WTC11 (cell line): ENCODE results near the gene ANO7. TPM values are rescaled to one million over a fixed set of nuclear protein-coding genes. Genes with fewer than 3 reads are reported as not detected.

Experiments
- ATAC-seq: fragments of 200-7000 bp; cut with Tn5 transposase; 2 replicates; pipeline ENCODE4 v1.10.0; 2021; ENCODE audit warnings: mild to moderate bottlenecking, moderate library complexity
- CTCF ChIA-PET: fragments of 300-600 bp; sonication (Branson Sonifier 250); formaldehyde crosslinking; loops from one replicate; lab custom pipeline; 2021; ENCODE audit warnings: antibody characterized with exemption; lab: Charles Lee
- POLR2A ChIA-PET: fragments of 350-600 bp; sonication (Branson Sonifier 250); formaldehyde crosslinking; loops from one replicate; lab custom pipeline; 2021; ENCODE audit warnings: antibody characterized with exemption; lab: Charles Lee
- DNase-seq: peaks from one replicate; pipeline ENCODE4 v3.0.0; 2021; ENCODE audit warnings: low spot score
- H3K27ac Mint-ChIP-seq: 2 replicates; pipeline ENCODE4 v1.8.0; 2021; ENCODE audit warnings: mixed read lengths
- H3K27me3 Mint-ChIP-seq: 2 replicates; pipeline ENCODE4 v1.8.0; 2021; ENCODE audit warnings: low read depth, mild to moderate bottlenecking, moderate library complexity, mixed read lengths
- H3K36me3 Mint-ChIP-seq: 2 replicates; pipeline ENCODE4 v1.8.0; 2021; ENCODE audit warnings: mixed read lengths
- H3K4me1 Mint-ChIP-seq: 2 replicates; pipeline ENCODE4 v1.8.0; 2022; ENCODE audit warnings: mixed read lengths
- H3K4me3 Mint-ChIP-seq: 2 replicates; pipeline ENCODE4 v1.8.0; 2021; ENCODE audit warnings: mild to moderate bottlenecking, moderate library complexity, mixed read lengths
- H3K9me3 Mint-ChIP-seq: 2 replicates; pipeline ENCODE4 v1.8.0; 2021; ENCODE audit warnings: mixed read lengths
- FOXJ3 ChIP-seq: sonication (generic); formaldehyde crosslinking; IDR thresholded peaks from 2 replicates; pipeline ENCODE4 v1.9.0; 2021; ENCODE audit warnings: missing genetic modification reagents, mild to moderate bottlenecking, borderline replicate concordance
- HMGA2 ChIP-seq: fragments of 250-450 bp; sonication (Bioruptor Pico); IDR thresholded peaks from 2 replicates; pipeline ENCODE4 v1.4.0; 2021; ENCODE audit warnings: mild to moderate bottlenecking, moderate library complexity
- JAZF1 ChIP-seq: fragments of 250-450 bp; sonication (Bioruptor Pico); IDR thresholded peaks from 2 replicates; pipeline ENCODE4 v1.9.0; 2021; ENCODE audit warnings: moderate library complexity, mild to moderate bottlenecking, inconsistent platforms
- MXD4 ChIP-seq: fragments of 250-450 bp; sonication (Bioruptor Pico); IDR thresholded peaks from 2 replicates; pipeline ENCODE4 v1.8.0; 2021; ENCODE audit warnings: mild to moderate bottlenecking, moderate library complexity, borderline replicate concordance
- RORB ChIP-seq: fragments of 250-450 bp; sonication (Bioruptor Pico); IDR thresholded peaks from 2 replicates; pipeline ENCODE4 v1.9.0; 2021; ENCODE audit warnings: mild to moderate bottlenecking
- TEAD1 ChIP-seq: sonication (generic); formaldehyde crosslinking; IDR thresholded peaks from 2 replicates; pipeline ENCODE4 v1.8.0; 2022; ENCODE audit warnings: mild to moderate bottlenecking, missing genetic modification reagents
- TP53 ChIP-seq: sonication (generic); formaldehyde crosslinking; IDR thresholded peaks from 2 replicates; pipeline ENCODE4 v1.8.1; 2023; ENCODE audit warnings: mild to moderate bottlenecking, missing genetic modification reagents
- ZNF138 ChIP-seq: sonication (generic); formaldehyde crosslinking; conservative IDR thresholded peaks from 2 replicates; pipeline ENCODE4 v1.8.1; 2022; ENCODE audit warnings: mild to moderate bottlenecking, moderate library complexity, missing genetic modification reagents
- ZNF219 ChIP-seq: sonication (generic); formaldehyde crosslinking; IDR thresholded peaks from 2 replicates; pipeline ENCODE4 v1.8.0; 2023; ENCODE audit warnings: missing genetic modification reagents, mild to moderate bottlenecking, borderline replicate concordance
- ZNF232 ChIP-seq: sonication (generic); formaldehyde crosslinking; IDR thresholded peaks from 2 replicates; pipeline ENCODE4 v1.8.0; 2022; ENCODE audit warnings: mild to moderate bottlenecking, missing genetic modification reagents
- ZNF423 ChIP-seq: fragments of 250-450 bp; sonication (Bioruptor Pico); IDR thresholded peaks from 2 replicates; pipeline ENCODE4 v2.1.2; 2022; ENCODE audit warnings: mild to moderate bottlenecking, moderate library complexity
- total RNA-seq: library from RNA; stranded (reverse); gene quantifications from 3 replicates; pipeline ENCODE4 v1.2.3, GENCODE V29; 2021
- TF ChIP-seq, protein P1 (sequence below): fragments of 250-450 bp; sonication (Bioruptor Pico); IDR thresholded peaks from 2 replicates; pipeline ENCODE4 v1.9.0; 2021; ENCODE audit warnings: mild to moderate bottlenecking
- TF ChIP-seq, protein P2 (sequence below): sonication (generic); formaldehyde crosslinking; IDR thresholded peaks from 2 replicates; pipeline ENCODE4 v1.8.0; 2022; ENCODE audit warnings: mild to moderate bottlenecking, missing genetic modification reagents
- TF ChIP-seq, protein P3 (sequence below): fragments of 250-450 bp; sonication (Bioruptor Pico); IDR thresholded peaks from 2 replicates; pipeline ENCODE4 v1.9.0; 2021; ENCODE audit warnings: moderate library complexity, mild to moderate bottlenecking, inconsistent platforms, borderline replicate concordance
- TF ChIP-seq, protein P4 (sequence below): fragments of 250-450 bp; sonication (Bioruptor Pico); IDR thresholded peaks from 2 replicates; pipeline ENCODE4 v2.1.2; 2022; ENCODE audit warnings: mild to moderate bottlenecking, moderate library complexity
- TF ChIP-seq, protein P5 (sequence below): sonication (generic); formaldehyde crosslinking; IDR thresholded peaks from 2 replicates; pipeline ENCODE4 v1.8.1; 2022; ENCODE audit warnings: low read depth, mild to moderate bottlenecking, moderate library complexity, missing genetic modification reagents, borderline replicate concordance
- TF ChIP-seq, protein P6 (sequence below): fragments of 200-600 bp; IDR thresholded peaks from 2 replicates; pipeline ENCODE4 v1.8.0; 2022; ENCODE audit warnings: antibody characterized with exemption
- TF ChIP-seq, protein P7 (sequence below): sonication (generic); formaldehyde crosslinking; IDR thresholded peaks from 2 replicates; pipeline ENCODE4 v1.8.1; 2023; ENCODE audit warnings: mild to moderate bottlenecking, missing genetic modification reagents, moderate library complexity
- TF ChIP-seq, protein P8 (sequence below): sonication (generic); formaldehyde crosslinking; IDR thresholded peaks from 2 replicates; pipeline ENCODE4 v1.8.0; 2022; ENCODE audit warnings: mild to moderate bottlenecking, missing genetic modification reagents

Gene ANO7
- total RNA-seq, 1 experiment from 2014 or later, result 8.0 TPM

DNA sequence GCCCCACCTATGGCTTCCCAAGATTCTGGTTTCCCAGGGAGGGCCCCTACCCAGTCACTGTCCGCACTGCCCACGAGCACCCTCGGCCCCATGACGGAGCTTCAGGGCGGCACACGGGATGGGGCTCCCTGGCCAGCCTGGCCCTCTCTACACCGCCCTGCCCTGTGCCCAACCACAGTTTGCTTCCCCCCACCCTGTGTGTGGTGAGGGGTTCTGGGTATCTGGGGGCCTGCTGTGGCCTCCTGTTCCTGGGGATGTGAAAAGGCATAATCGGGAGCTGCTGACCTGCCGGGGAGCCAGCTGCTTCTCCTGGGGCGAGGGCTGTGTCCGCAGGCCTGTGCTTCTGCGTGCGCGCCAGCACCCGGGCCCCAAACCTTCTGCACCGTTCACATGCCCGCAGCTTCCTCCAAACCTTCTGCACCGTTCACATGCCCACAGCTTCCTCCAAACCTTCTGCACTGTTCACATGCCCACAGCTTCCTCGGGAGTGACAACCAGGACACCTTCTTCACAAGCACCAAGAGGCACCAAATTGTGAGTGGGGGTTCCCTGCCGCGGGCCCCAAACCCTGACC, 12.4 kb downstream of the ANO7 start (continued):
- TF ChIP-seq, protein P1, sequence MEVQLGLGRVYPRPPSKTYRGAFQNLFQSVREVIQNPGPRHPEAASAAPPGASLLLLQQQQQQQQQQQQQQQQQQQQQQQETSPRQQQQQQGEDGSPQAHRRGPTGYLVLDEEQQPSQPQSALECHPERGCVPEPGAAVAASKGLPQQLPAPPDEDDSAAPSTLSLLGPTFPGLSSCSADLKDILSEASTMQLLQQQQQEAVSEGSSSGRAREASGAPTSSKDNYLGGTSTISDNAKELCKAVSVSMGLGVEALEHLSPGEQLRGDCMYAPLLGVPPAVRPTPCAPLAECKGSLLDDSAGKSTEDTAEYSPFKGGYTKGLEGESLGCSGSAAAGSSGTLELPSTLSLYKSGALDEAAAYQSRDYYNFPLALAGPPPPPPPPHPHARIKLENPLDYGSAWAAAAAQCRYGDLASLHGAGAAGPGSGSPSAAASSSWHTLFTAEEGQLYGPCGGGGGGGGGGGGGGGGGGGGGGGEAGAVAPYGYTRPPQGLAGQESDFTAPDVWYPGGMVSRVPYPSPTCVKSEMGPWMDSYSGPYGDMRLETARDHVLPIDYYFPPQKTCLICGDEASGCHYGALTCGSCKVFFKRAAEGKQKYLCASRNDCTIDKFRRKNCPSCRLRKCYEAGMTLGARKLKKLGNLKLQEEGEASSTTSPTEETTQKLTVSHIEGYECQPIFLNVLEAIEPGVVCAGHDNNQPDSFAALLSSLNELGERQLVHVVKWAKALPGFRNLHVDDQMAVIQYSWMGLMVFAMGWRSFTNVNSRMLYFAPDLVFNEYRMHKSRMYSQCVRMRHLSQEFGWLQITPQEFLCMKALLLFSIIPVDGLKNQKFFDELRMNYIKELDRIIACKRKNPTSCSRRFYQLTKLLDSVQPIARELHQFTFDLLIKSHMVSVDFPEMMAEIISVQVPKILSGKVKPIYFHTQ (CRISPR knock-in tag), result no peak

DNA sequence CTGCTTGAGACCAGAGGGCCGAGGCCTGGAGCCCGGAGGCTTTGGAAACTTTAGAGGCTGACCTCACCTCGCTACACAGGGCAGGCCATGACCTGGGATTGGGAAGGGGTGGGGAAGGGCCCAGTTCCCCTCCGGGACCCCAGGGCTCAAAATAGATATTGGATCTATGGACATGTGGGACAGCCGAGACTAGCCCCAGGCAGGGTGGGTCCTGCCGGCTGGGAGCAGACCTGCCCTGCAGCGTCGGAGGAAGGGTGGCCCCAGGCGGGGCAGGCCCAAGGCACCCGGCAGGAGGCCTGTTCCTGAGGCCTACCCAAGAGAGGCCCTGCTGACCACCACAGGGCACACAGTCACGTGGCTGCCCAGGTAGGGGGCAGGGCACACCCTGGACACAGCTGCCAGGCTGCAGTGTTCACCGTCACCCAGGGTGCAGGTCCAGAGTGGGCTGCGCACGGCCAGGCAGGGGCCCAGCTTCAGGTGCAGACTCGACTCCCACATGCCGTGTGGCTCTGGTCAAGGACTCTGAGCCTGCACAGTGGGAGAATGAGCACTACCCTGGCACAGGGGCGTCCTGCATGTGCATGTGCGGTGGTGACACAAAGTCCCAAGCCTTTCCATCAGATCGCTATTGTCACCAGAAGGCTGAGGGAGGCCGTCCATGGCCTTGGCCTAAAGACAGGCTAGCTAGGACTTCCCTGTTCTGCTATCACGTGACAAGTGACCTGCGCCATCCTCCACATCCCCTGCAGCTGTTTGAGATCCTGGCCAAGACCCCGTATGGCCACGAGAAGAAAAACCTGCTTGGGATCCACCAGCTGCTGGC, 13.2 kb downstream of the ANO7 start:
- H3K9me3 Mint-ChIP-seq, result no peaks in the 10 kb centered on the region
- CTCF ChIA-PET, result interaction anchor here (1.8 kb wide), 1 partner anchor 123 kb away, joined by 4 read pairs; no protein-coding TSS in a partner anchor

DNA sequence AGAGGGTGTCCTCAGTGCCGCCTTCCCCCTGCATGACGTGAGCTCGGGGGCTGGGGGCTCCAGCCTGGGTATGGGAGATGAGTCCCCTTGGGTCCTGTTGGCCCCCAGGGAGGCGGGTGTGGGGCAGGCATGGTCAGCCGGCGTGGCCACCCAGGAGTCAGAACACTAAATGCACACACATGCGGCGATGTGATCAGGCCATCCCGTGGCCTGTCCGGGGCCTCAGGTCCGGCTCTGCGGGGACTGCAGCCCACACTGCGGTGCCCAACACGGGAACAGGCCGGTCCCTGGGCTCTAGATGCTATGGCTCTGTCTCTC, 13.8 kb downstream of the ANO7 start:
- TF ChIP-seq, protein P2, sequence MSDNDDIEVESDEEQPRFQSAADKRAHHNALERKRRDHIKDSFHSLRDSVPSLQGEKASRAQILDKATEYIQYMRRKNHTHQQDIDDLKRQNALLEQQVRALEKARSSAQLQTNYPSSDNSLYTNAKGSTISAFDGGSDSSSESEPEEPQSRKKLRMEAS (CRISPR knock-in tag), result no peak
- no peak for TF ChIP-seq JAZF1
- TF ChIP-seq, protein P3, sequence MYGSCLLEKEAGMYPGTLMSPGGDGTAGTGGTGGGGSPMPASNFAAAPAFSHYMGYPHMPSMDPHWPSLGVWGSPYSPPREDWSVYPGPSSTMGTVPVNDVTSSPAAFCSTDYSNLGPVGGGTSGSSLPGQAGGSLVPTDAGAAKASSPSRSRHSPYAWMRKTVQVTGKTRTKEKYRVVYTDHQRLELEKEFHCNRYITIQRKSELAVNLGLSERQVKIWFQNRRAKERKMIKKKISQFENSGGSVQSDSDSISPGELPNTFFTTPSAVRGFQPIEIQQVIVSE, result no peak
- TF ChIP-seq TP53 (CRISPR knock-in tag), result no peak
- no peak for TF ChIP-seq ZNF219
- no peak for TF ChIP-seq TEAD1 (CRISPR knock-in tag)
- TF ChIP-seq ZNF232 (CRISPR knock-in tag), result no peak
- TF ChIP-seq ZNF423 (CRISPR knock-in tag), result no peak
- TF ChIP-seq FOXJ3, result no peak
- Mint-ChIP-seq H3K9me3 (no peaks in the 10 kb centered on the region), H3K4me1 (0 out of 2 replicates have a peak, but pooled peaks cover 3% of the 10 kb centered on the region), H3K4me3 (no peak overlapping the region), H3K27me3 (no peaks in the 10 kb centered on the region), H3K27ac (no peak overlapping the region), H3K36me3 (no peaks in the 10 kb centered on the region)
- ATAC-seq, result no peak
- POLR2A ChIA-PET, result no interaction called here
- CTCF ChIA-PET, result interaction anchor here (1.8 kb wide), 1 partner anchor 123 kb away, joined by 4 read pairs; no protein-coding TSS in a partner anchor
- DNase-seq, result no peak

More for the DNA sequence above, 13.2 kb downstream of the ANO7 start:
- Mint-ChIP-seq H3K27me3 (no peaks in the 10 kb centered on the region), H3K4me1 (0 out of 2 replicates have a peak, but pooled peaks cover 3% of the 10 kb centered on the region), H3K27ac (no peak overlapping the region), H3K4me3 (no peak overlapping the region), H3K36me3 (no peaks in the 10 kb centered on the region)
- POLR2A ChIA-PET, result no interaction called here
- DNase-seq (no peak), ATAC-seq (no peak)
- TF ChIP-seq ZNF138 (no peak), MXD4 (CRISPR knock-in tag) (no peak)
- TF ChIP-seq, protein P4, sequence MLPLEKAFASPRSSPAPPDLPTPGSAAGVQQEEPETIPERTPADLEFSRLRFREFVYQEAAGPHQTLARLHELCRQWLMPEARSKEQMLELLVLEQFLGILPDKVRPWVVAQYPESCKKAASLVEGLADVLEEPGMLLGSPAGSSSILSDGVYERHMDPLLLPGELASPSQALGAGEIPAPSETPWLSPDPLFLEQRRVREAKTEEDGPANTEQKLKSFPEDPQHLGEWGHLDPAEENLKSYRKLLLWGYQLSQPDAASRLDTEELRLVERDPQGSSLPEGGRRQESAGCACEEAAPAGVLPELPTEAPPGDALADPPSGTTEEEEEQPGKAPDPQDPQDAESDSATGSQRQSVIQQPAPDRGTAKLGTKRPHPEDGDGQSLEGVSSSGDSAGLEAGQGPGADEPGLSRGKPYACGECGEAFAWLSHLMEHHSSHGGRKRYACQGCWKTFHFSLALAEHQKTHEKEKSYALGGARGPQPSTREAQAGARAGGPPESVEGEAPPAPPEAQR (CRISPR knock-in tag), result no peak

DNA sequence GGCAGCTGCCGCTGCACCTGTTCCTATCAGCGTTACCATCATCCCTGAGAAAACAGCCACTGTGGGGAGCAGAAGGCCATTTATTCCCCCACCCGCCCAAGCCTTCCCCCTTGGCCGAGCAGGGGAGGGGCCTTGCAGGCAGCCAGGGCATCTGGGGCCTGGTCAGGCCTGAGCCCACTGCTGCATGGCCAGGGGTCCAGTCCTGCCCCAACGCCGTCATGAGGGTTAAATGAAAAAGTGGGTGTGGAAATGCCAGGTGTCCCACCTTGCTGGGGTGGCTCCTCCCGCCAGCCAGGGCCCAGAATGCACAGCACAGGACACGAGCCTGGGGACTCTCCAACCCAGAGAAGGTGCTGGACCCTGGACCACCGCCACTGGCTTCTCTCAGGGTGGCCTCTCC, 14.2 kb downstream of the ANO7 start:
- CTCF ChIA-PET, result interaction anchor here (1.8 kb wide), 1 partner anchor 124 kb away, joined by 4 read pairs; no protein-coding TSS in a partner anchor
- Mint-ChIP-seq H3K4me3 (no peak overlapping the region), H3K9me3 (no peaks in the 10 kb centered on the region), H3K27ac (no peak overlapping the region), H3K27me3 (no peaks in the 10 kb centered on the region), H3K36me3 (no peaks in the 10 kb centered on the region), H3K4me1 (0 out of 2 replicates have a peak, but pooled peaks cover 3% of the 10 kb centered on the region)
- POLR2A ChIA-PET, result no interaction called here
- ATAC-seq, result no peak
- no peak for DNase-seq
- TF ChIP-seq, protein P5, sequence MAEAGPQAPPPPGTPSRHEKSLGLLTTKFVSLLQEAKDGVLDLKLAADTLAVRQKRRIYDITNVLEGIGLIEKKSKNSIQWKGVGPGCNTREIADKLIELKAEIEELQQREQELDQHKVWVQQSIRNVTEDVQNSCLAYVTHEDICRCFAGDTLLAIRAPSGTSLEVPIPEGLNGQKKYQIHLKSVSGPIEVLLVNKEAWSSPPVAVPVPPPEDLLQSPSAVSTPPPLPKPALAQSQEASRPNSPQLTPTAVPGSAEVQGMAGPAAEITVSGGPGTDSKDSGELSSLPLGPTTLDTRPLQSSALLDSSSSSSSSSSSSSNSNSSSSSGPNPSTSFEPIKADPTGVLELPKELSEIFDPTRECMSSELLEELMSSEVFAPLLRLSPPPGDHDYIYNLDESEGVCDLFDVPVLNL, result no peak
- TF ChIP-seq HMGA2, result no peak
- TF ChIP-seq RORB (CRISPR knock-in tag), result no peak
- TF ChIP-seq, protein P3, result no peak
- TF ChIP-seq, protein P6, sequence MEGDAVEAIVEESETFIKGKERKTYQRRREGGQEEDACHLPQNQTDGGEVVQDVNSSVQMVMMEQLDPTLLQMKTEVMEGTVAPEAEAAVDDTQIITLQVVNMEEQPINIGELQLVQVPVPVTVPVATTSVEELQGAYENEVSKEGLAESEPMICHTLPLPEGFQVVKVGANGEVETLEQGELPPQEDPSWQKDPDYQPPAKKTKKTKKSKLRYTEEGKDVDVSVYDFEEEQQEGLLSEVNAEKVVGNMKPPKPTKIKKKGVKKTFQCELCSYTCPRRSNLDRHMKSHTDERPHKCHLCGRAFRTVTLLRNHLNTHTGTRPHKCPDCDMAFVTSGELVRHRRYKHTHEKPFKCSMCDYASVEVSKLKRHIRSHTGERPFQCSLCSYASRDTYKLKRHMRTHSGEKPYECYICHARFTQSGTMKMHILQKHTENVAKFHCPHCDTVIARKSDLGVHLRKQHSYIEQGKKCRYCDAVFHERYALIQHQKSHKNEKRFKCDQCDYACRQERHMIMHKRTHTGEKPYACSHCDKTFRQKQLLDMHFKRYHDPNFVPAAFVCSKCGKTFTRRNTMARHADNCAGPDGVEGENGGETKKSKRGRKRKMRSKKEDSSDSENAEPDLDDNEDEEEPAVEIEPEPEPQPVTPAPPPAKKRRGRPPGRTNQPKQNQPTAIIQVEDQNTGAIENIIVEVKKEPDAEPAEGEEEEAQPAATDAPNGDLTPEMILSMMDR, result no peak
- TF ChIP-seq, protein P7, sequence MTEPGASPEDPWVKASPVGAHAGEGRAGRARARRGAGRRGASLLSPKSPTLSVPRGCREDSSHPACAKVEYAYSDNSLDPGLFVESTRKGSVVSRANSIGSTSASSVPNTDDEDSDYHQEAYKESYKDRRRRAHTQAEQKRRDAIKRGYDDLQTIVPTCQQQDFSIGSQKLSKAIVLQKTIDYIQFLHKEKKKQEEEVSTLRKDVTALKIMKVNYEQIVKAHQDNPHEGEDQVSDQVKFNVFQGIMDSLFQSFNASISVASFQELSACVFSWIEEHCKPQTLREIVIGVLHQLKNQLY, result no peak
- TF ChIP-seq, protein P8, sequence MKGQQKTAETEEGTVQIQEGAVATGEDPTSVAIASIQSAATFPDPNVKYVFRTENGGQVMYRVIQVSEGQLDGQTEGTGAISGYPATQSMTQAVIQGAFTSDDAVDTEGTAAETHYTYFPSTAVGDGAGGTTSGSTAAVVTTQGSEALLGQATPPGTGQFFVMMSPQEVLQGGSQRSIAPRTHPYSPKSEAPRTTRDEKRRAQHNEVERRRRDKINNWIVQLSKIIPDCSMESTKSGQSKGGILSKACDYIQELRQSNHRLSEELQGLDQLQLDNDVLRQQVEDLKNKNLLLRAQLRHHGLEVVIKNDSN (CRISPR knock-in tag), result no peak
